Hepatocyte (in vitro differentiated cells): ENCODE data around the gene CELSR2.

Source experiments
- CTCF ChIP-seq: fragments of 200-600 bp; sonication (generic); IDR thresholded peaks from 2 replicates; pipeline ENCODE4 v1.5.1; 2016; ENCODE audit warnings: antibody characterized with exemption, mild to moderate bottlenecking; ENCODE audit not compliant: poor library complexity
- EZH2phosphoT487 ChIP-seq: fragments of 200-600 bp; sonication (generic); IDR thresholded peaks from one replicate; pipeline ENCODE4 v1.6.1; 2018; ENCODE audit warnings: antibody characterized with exemption, mild to moderate bottlenecking, low read depth, moderate library complexity; ENCODE audit not compliant: unreplicated experiment, severe bottlenecking

- no peak for TF ChIP-seq EZH2phosphoT487
- TF ChIP-seq CTCF, result no peak
Measured at GRCh38 chr1:109270623-109271317, 21.4 kb downstream of the CELSR2 start.
